Mesenchymal stem cell (in vitro differentiated cells and primary cell): ENCODE measurements around the gene ADGRL3.

Experiments used
- DNase-seq: peaks from one replicate; pipeline ENCODE4 v3.0.0-alpha.2; 2013
- H2AFZ ChIP-seq: one replicate; pipeline ENCODE4 v1.6.1; 2013; ENCODE audit warnings: low read depth, mild to moderate bottlenecking, control low read depth, inconsistent platforms, low read length, moderate library complexity
- H2AK5ac ChIP-seq: 2 replicates; pipeline ENCODE4 v1.6.1; 2013; ENCODE audit warnings: low read length, moderate library complexity, mild to moderate bottlenecking, inconsistent platforms; ENCODE audit not compliant: severe bottlenecking
- H2BK120ac ChIP-seq: one replicate; pipeline ENCODE4 v1.6.1; 2013; ENCODE audit warnings: low read depth, mild to moderate bottlenecking, inconsistent platforms, low read length, moderate library complexity
- H2BK12ac ChIP-seq, 2 experiments: one replicate each; pipeline ENCODE4 v1.6.1; 2013; ENCODE audit warnings: inconsistent platforms in 2 of 2, low read length in 2 of 2, mild to moderate bottlenecking in 2 of 2, moderate library complexity in 2 of 2, control low read depth in 1 of 2
- H2BK15ac ChIP-seq: one replicate; pipeline ENCODE4 v1.6.1; 2013; ENCODE audit warnings: mild to moderate bottlenecking, low read depth, inconsistent platforms; ENCODE audit not compliant: poor library complexity, severe bottlenecking
- H2BK5ac ChIP-seq: 2 replicates; pipeline ENCODE4 v1.6.1; 2013; ENCODE audit warnings: low read depth, mild to moderate bottlenecking, low read length, control low read depth, inconsistent platforms; ENCODE audit not compliant: poor library complexity, severe bottlenecking
- H3K14ac ChIP-seq, 2 experiments: one replicate each; pipeline ENCODE4 v1.6.1; 2013; ENCODE audit warnings: inconsistent platforms in 2 of 2, low read length in 2 of 2, control low read depth in 1 of 2, mild to moderate bottlenecking in 1 of 2, moderate library complexity in 1 of 2
- H3K18ac ChIP-seq, 2 experiments: one replicate each; pipeline ENCODE4 v1.6.1; 2013; ENCODE audit warnings: inconsistent platforms in 2 of 2, low read length in 2 of 2, control low read depth in 1 of 2, low read depth in 1 of 2, mild to moderate bottlenecking in 1 of 2
- H3K23ac ChIP-seq, 2 experiments: one replicate each; pipeline ENCODE4 v1.6.1; 2013; ENCODE audit warnings: inconsistent platforms in 2 of 2, low read length in 2 of 2, mild to moderate bottlenecking in 2 of 2, moderate library complexity in 2 of 2, control low read depth in 1 of 2
- H3K27ac ChIP-seq: 2 replicates; pipeline ENCODE4 v1.5.1; 2013; ENCODE audit warnings: mild to moderate bottlenecking, moderate library complexity, low read length, control low read depth, inconsistent platforms; ENCODE audit not compliant: poor library complexity, severe bottlenecking
- H3K27me3 ChIP-seq, 2 experiments: 2 replicates each; pipeline versions ENCODE4 v1.6.1 to v1.7.0; 2013; ENCODE audit warnings: low read length in 2 of 2, mild to moderate bottlenecking in 2 of 2, moderate library complexity in 2 of 2, control low read depth in 1 of 2, inconsistent platforms in 1 of 2; ENCODE audit not compliant: control insufficient read depth in 1 of 2, insufficient read depth in 1 of 2
- H3K36me3 ChIP-seq, 2 experiments: 2 replicates each; pipeline versions ENCODE4 v1.6.1 to v1.7.0; 2013; ENCODE audit warnings: low read length in 2 of 2, control low read depth in 1 of 2, inconsistent platforms in 1 of 2, low read depth in 1 of 2, mild to moderate bottlenecking in 1 of 2; ENCODE audit not compliant: insufficient read depth in 2 of 2, control insufficient read depth in 1 of 2
- H3K4ac ChIP-seq, 2 experiments: one replicate each; pipeline ENCODE4 v1.6.1; 2013; ENCODE audit warnings: inconsistent platforms in 2 of 2, low read length in 2 of 2, mild to moderate bottlenecking in 2 of 2, moderate library complexity in 2 of 2, control low read depth in 1 of 2, low read depth in 1 of 2
- H3K4me1 ChIP-seq: 2 replicates; pipeline ENCODE4 v1.6.1; 2013; ENCODE audit warnings: low read depth, low read length, control low read depth; ENCODE audit not compliant: control insufficient read depth, insufficient read depth
- H3K4me2 ChIP-seq: 2 replicates; pipeline ENCODE4 v1.6.1; 2013; ENCODE audit warnings: low read length, mild to moderate bottlenecking, inconsistent platforms; ENCODE audit not compliant: poor library complexity, severe bottlenecking
- H3K4me3 ChIP-seq, 2 experiments: 2 replicates each; pipeline versions ENCODE4 v1.5.1 to v1.7.0; 2013; ENCODE audit warnings: low read length in 2 of 2, mild to moderate bottlenecking in 2 of 2, control low read depth in 1 of 2, low read depth in 1 of 2; ENCODE audit not compliant: insufficient read depth in 1 of 2
- H3K79me1 ChIP-seq: replicated peaks from 2 replicates; pipeline ENCODE4 v1.6.1; 2013; ENCODE audit warnings: mild to moderate bottlenecking, control low read depth, low read length, inconsistent platforms; ENCODE audit not compliant: poor library complexity, severe bottlenecking
- H3K9ac ChIP-seq: 2 replicates; pipeline ENCODE4 v1.7.0; 2013; ENCODE audit warnings: mild to moderate bottlenecking, low read length, moderate library complexity
- H3K9me3 ChIP-seq: 2 replicates; pipeline ENCODE4 v1.7.0; 2013; ENCODE audit warnings: mild to moderate bottlenecking, low read length; ENCODE audit not compliant: control insufficient read depth
- H4K8ac ChIP-seq: one replicate; pipeline ENCODE4 v1.6.1; 2013; ENCODE audit warnings: inconsistent platforms, mild to moderate bottlenecking, low read length, moderate library complexity
- H4K91ac ChIP-seq: one replicate; pipeline ENCODE4 v1.6.1; 2013; ENCODE audit warnings: mild to moderate bottlenecking, low read length, inconsistent platforms
- WGBS: methylation state at CpG from one replicate; pipeline ENCODE4 v1.1.7; 2013; ENCODE audit warnings: mixed read lengths; 5-methylcytosine and 5-hydroxymethylcytosine counted together

ADGRL3 gene

DNA sequence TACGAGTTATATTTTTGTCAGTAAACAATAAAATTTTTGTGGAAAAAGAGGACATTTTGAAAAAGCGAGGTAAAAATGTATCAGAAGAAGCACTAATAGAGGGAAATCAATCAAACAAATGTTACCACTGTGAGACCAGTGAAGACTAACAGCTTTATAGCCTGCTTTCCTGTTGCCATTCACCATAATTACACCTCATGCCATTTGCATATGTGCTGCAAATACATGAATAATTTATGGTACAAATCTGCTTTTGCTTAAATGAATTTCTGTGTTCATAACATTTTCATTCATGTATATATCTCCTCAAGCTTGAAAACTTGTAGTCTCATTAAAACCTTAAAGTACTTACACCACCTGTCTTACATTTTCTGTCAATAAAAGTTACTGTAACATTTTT is 830.8 kb downstream of the ADGRL3 start:
- Histone ChIP-seq H4K8ac (no peak overlapping the region), H2AFZ (no peak overlapping the region), H3K18ac (no peak overlapping the region), H3K27me3 (no peaks in the 10 kb centered on the region), H3K36me3 (no peaks in the 10 kb centered on the region), H3K9ac (no peak overlapping the region), H3K27ac (no peak overlapping the region), H3K4ac (no peak overlapping the region), H3K23ac (no peak overlapping the region), H3K4me1 (no peaks in the 10 kb centered on the region), H2AK5ac (no peak overlapping the region), H2BK12ac (no peak overlapping the region), H2BK5ac (no peak overlapping the region), H3K79me1 (no peaks in the 10 kb centered on the region), H3K4me2 (no peak overlapping the region), H3K4me3 (no peak overlapping the region), H2BK15ac (no peak overlapping the region), H3K9me3 (no peaks in the 10 kb centered on the region), H3K14ac (no peak overlapping the region), H4K91ac (no peak overlapping the region), H2BK120ac (no peak overlapping the region)
- no peak for DNase-seq
- no CpG with 5 or more reads among the region's 2 CpGs for WGBS

DNA sequence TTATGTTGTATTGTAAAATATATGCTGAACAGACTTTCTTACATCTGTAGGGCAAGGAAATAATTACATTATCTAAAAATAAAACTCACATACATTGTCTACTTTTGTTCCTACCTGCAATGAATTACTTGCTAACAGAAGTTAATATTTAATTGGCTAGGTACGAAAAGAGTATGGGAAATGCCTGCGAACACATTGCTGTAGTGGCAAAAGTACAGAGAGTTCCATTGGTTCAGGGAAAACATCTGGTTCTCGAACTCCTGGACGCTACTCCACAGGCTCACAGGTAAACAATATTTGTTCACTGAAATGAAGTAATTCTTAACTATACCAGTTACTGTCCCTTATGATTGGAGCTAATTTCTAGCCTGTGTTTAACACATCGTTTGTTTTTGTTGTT is 837.4 kb downstream of the ADGRL3 start:
- no peaks in the 10 kb centered on the region for H3K9me3 ChIP-seq
- no peak overlapping the region for H2BK120ac ChIP-seq
- no peak overlapping the region for H2AFZ ChIP-seq
- no peak overlapping the region for H3K4me3 ChIP-seq
- DNase-seq = no peak
- H2BK12ac ChIP-seq = no peak overlapping the region
- H3K4ac ChIP-seq = no peak overlapping the region
- H3K4me2 ChIP-seq = no peak overlapping the region
- no peak overlapping the region for H3K14ac ChIP-seq
- no peak overlapping the region for H3K18ac ChIP-seq
- H3K9ac ChIP-seq = no peak overlapping the region
- no peaks in the 10 kb centered on the region for H3K27me3 ChIP-seq
- WGBS = 94% methylated on average over 3 of the region's 5 CpGs
- no peak overlapping the region for H2BK15ac ChIP-seq
- no peaks in the 10 kb centered on the region for H3K4me1 ChIP-seq
- H4K91ac ChIP-seq = no peak overlapping the region
- no peaks in the 10 kb centered on the region for H3K79me1 ChIP-seq
- H2AK5ac ChIP-seq = no peak overlapping the region
- H4K8ac ChIP-seq = no peak overlapping the region
- H3K23ac ChIP-seq = no peak overlapping the region
- no peak overlapping the region for H2BK5ac ChIP-seq
- no peaks in the 10 kb centered on the region for H3K36me3 ChIP-seq
- H3K27ac ChIP-seq = no peak overlapping the region

GRCh38 chr4:62051332-62051731 is 851.2 kb downstream of the ADGRL3 start:
- Histone ChIP-seq H3K79me1 (no peaks in the 10 kb centered on the region), H2AK5ac (no peak overlapping the region), H3K9me3 (no peaks in the 10 kb centered on the region), H3K27me3 (no peaks in the 10 kb centered on the region), H2BK15ac (no peak overlapping the region), H3K9ac (no peak overlapping the region), H2BK5ac (no peak overlapping the region), H4K8ac (no peak overlapping the region), H3K27ac (no peak overlapping the region), H2BK120ac (no peak overlapping the region), H3K23ac (no peak overlapping the region), H4K91ac (no peak overlapping the region), H3K4me2 (no peak overlapping the region), H3K4me3 (no peak overlapping the region), H3K18ac (no peak overlapping the region), H3K14ac (no peak overlapping the region), H2BK12ac (no peak overlapping the region), H3K4ac (no peak overlapping the region), H2AFZ (no peak overlapping the region), H3K36me3 (no peaks in the 10 kb centered on the region), H3K4me1 (no peaks in the 10 kb centered on the region)
- WGBS = 40% methylated on average over 1 of the region's 3 CpGs
- DNase-seq = peak; percentile 17

DNA sequence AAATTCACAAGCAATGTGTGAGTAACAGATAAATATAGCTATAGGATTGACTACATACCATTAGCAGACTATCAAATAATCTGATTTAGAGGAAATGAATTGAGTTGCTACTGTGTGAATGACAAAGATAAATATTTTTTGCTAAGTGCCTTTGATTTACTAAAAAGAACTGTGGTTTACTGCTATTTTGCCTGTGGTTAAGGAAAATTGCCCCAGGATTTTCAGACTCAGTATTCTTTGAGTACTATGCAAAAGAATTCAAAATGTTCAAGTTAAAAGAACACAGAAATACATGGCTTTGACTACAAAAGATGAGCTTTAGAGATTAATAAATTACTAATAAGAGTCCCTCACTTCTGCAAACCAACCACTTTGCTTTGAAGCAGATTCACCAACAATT is 853.8 kb downstream of the ADGRL3 start:
- Histone ChIP-seq H2AFZ (no peak overlapping the region), H3K4me1 (no peaks in the 10 kb centered on the region), H3K27ac (no peak overlapping the region)

More for the DNA sequence above, 853.8 kb downstream of the ADGRL3 start:
- H2BK15ac ChIP-seq = no peak overlapping the region
- H3K79me1 ChIP-seq = no peaks in the 10 kb centered on the region
- H4K8ac ChIP-seq = no peak overlapping the region
- H3K23ac ChIP-seq = no peak overlapping the region
- H3K4ac ChIP-seq = no peak overlapping the region
- no peak overlapping the region for H3K14ac ChIP-seq
- no peak overlapping the region for H4K91ac ChIP-seq
- DNase-seq = peak; percentile 28
- no peak overlapping the region for H3K4me2 ChIP-seq
- no peak overlapping the region for H2BK5ac ChIP-seq
- H3K9me3 ChIP-seq = no peaks in the 10 kb centered on the region
- H3K36me3 ChIP-seq = no peaks in the 10 kb centered on the region
- no peak overlapping the region for H3K9ac ChIP-seq
- no peaks in the 10 kb centered on the region for H3K27me3 ChIP-seq
- no peak overlapping the region for H2BK12ac ChIP-seq
- H3K4me3 ChIP-seq = no peak overlapping the region
- H3K18ac ChIP-seq = no peak overlapping the region
- H2AK5ac ChIP-seq = no peak overlapping the region
- H2BK120ac ChIP-seq = no peak overlapping the region
